Cardiac muscle cell (in vitro differentiated cells and primary cell): ENCODE results near the gene GCGR. TPM values are rescaled to one million over a fixed set of nuclear protein-coding genes. Genes with fewer than 3 reads are reported as not detected.

ENCODE experiments used
- DNase-seq, 2 donors: peaks; one replicate each; pipeline versions ENCODE4 v3.0.0 to v3.0.0-alpha.2; 2010 to 2017; ENCODE audit warnings: low read depth in 1 of 2, low spot score in 1 of 2
- H3K27ac ChIP-seq: fragments of 200-600 bp; sonication (generic); 2 replicates; pipeline ENCODE4 v1.5.1; 2016
- H3K27me3 ChIP-seq: fragments of 200-600 bp; sonication (generic); 2 replicates; pipeline ENCODE4 v1.6.0; 2016; ENCODE audit warnings: control low read depth
- H3K36me3 ChIP-seq: fragments of 200-600 bp; sonication (generic); 2 replicates; pipeline ENCODE4 v1.5.1; 2016; ENCODE audit warnings: control low read depth
- H3K4me1 ChIP-seq: fragments of 200-600 bp; sonication (generic); 2 replicates; pipeline ENCODE4 v1.8.1; 2017; ENCODE audit warnings: low read depth, mild to moderate bottlenecking, mixed run types
- H3K4me3 ChIP-seq: fragments of 200-600 bp; sonication (generic); 2 replicates; pipeline ENCODE4 v1.5.1; 2016; ENCODE audit warnings: mild to moderate bottlenecking
- H3K9me3 ChIP-seq: fragments of 200-600 bp; sonication (generic); 2 replicates; pipeline ENCODE4 v1.5.1; 2017; ENCODE audit warnings: low read depth, mild to moderate bottlenecking, control low read depth
- polyA plus RNA-seq: library from polyadenylated mRNA; unstranded; fragments of >200 nt; fragmentation: Nextera tagmentation; extraction: Ambion mirVana; gene quantifications from 2 replicates; pipeline ENCODE4 v1.2.1, GENCODE V29; 2016
- total RNA-seq: library from RNA; depleted of rRNA; stranded (reverse); fragments of >200 nt; gene quantifications from 2 replicates; pipeline ENCODE4 v1.2.3, GENCODE V29; 2016
- TF ChIP-seq, protein P1 (sequence below): IDR thresholded peaks from 2 replicates; pipeline ENCODE4 v1.5.1; 2012; ENCODE audit warnings: low read depth, mild to moderate bottlenecking, low read length

GCGR gene
- total and polyA plus RNA-seq, 2 experiments from 2014 or later: 0.15 to 0.79 TPM

DNA sequence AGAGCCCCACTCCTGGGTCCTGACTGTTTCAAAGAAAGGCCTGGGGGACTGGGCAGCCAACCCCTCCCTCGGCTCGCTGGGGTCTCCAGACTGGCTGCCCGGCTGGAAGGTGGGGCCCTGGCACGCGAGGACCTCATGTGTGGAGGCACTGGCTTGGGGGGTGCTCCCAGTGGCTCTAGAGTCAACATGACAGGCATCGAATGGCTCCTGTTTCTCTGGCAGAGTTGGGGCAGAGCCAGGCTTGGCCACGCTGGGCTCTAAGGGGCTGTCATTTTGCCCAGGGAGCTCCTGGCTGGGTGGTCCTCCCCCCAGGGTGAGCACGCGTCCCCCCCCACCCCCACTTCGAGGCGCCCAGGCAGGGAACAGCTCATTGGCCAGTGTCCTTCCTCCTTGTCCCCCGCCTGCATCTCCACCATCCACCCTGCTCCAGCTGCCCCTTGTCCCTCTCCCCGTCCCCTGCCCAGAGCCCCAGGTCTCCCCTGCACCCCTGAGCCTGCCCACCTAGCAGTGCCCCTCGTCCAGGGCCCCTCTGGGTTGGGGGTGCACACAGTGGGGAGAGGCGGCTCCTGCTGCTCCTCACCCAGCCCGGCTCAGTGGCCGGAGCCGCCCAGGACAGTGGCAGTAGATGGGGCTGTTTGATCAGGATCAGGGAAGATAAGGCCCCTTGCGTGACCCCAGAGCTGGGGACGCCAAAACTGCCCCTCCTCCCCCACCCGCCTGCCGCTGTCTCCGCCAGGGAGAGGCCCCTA, 2.7 kb downstream of the GCGR start:
- no peak for DNase-seq
- TF ChIP-seq, protein P1, sequence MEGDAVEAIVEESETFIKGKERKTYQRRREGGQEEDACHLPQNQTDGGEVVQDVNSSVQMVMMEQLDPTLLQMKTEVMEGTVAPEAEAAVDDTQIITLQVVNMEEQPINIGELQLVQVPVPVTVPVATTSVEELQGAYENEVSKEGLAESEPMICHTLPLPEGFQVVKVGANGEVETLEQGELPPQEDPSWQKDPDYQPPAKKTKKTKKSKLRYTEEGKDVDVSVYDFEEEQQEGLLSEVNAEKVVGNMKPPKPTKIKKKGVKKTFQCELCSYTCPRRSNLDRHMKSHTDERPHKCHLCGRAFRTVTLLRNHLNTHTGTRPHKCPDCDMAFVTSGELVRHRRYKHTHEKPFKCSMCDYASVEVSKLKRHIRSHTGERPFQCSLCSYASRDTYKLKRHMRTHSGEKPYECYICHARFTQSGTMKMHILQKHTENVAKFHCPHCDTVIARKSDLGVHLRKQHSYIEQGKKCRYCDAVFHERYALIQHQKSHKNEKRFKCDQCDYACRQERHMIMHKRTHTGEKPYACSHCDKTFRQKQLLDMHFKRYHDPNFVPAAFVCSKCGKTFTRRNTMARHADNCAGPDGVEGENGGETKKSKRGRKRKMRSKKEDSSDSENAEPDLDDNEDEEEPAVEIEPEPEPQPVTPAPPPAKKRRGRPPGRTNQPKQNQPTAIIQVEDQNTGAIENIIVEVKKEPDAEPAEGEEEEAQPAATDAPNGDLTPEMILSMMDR: no peak

GRCh38 chr17:81807210-81807719, 3.3 kb downstream of the GCGR start:
- Histone ChIP-seq H3K9me3 (no peaks in the 10 kb centered on the region), H3K4me1 (no peaks in the 10 kb centered on the region), H3K27me3 (peaks cover 75% of the 10 kb centered on the region), H3K36me3 (no peaks in the 10 kb centered on the region), H3K27ac (no peak overlapping the region), H3K4me3 (no peak overlapping the region)
- TF ChIP-seq, protein P1: no peak
- DNase-seq: no peak

More for the DNA sequence above, 2.7 kb downstream of the GCGR start:
- Histone ChIP-seq H3K27ac (no peak overlapping the region), H3K9me3 (no peaks in the 10 kb centered on the region), H3K27me3 (peaks cover 82% of the 10 kb centered on the region), H3K4me1 (no peaks in the 10 kb centered on the region), H3K36me3 (no peaks in the 10 kb centered on the region), H3K4me3 (no peak overlapping the region)

GRCh38 chr17:81807839-81808238, 3.9 kb downstream of the GCGR start:
- no peaks in the 10 kb centered on the region for H3K9me3 ChIP-seq
- H3K36me3 ChIP-seq: no peaks in the 10 kb centered on the region
- no peak for DNase-seq
- H3K27me3 ChIP-seq: peaks cover 70% of the 10 kb centered on the region
- no peaks in the 10 kb centered on the region for H3K4me1 ChIP-seq
- TF ChIP-seq, protein P1: no peak
- no peak overlapping the region for H3K27ac ChIP-seq
- H3K4me3 ChIP-seq: no peak overlapping the region

GRCh38 chr17:81808778-81809555, 5.0 kb downstream of the GCGR start:
- TF ChIP-seq, protein P1: no peak
- no peaks in the 10 kb centered on the region for H3K4me1 ChIP-seq
- H3K27me3 ChIP-seq: peaks cover 58% of the 10 kb centered on the region
- H3K4me3 ChIP-seq: no peak overlapping the region
- DNase-seq: no peak
- H3K27ac ChIP-seq: no peak overlapping the region
- no peaks in the 10 kb centered on the region for H3K36me3 ChIP-seq
- H3K9me3 ChIP-seq: no peaks in the 10 kb centered on the region

- Histone ChIP-seq H3K27me3 (peaks cover 52% of the 10 kb centered on the region), H3K36me3 (no peaks in the 10 kb centered on the region), H3K4me1 (no peaks in the 10 kb centered on the region), H3K27ac (no peak overlapping the region), H3K4me3 (no peak overlapping the region), H3K9me3 (no peaks in the 10 kb centered on the region)
- DNase-seq: no peak
- TF ChIP-seq, protein P1: no peak
Observed at GRCh38 chr17:81809556-81809998, 5.6 kb downstream of the GCGR start.
